Measurements from ENCODE around the gene KIF26B. TPM values are rescaled to one million over a fixed set of nuclear protein-coding genes. Genes with fewer than 3 reads are reported as not detected.

Gene KIF26B
- total RNA-seq, 1 donor from 2014 or later, result 8.8 TPM

DNA sequence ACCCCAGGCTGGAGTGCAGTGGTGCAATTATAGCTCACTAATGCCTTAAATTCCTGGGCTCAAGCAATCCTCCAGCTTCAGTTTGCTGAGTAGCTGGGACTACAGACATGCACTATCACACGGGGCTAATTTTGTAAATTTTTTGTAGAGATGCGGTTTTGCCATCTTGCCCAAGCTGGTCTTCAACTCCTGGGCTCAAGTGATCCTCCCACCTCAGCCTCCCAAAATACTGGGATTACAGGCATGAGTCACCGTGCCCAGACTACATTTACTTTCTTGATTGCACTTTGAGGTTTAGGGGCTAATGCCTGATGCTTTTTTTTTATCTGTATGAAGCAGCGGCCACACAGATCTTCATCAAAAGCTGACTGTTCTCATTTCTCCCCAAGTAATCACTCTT, 124.6 kb downstream of the KIF26B start:
- Mint-ChIP-seq H3K4me1 (ENCODE audit: unreplicated experiment) (no peaks in the 10 kb centered on the region), H3K27me3 (ENCODE audit: unreplicated experiment) (peaks cover 3% of the 10 kb centered on the region), H3K4me3 (ENCODE audit: unreplicated experiment) (no peak overlapping the region), H3K27ac (ENCODE audit: unreplicated experiment) (no peak overlapping the region), H3K9me3 (ENCODE audit: unreplicated experiment) (peaks cover 6% of the 10 kb centered on the region), H3K36me3 (ENCODE audit: unreplicated experiment) (no peaks in the 10 kb centered on the region)
- TF ChIP-seq, protein P1, sequence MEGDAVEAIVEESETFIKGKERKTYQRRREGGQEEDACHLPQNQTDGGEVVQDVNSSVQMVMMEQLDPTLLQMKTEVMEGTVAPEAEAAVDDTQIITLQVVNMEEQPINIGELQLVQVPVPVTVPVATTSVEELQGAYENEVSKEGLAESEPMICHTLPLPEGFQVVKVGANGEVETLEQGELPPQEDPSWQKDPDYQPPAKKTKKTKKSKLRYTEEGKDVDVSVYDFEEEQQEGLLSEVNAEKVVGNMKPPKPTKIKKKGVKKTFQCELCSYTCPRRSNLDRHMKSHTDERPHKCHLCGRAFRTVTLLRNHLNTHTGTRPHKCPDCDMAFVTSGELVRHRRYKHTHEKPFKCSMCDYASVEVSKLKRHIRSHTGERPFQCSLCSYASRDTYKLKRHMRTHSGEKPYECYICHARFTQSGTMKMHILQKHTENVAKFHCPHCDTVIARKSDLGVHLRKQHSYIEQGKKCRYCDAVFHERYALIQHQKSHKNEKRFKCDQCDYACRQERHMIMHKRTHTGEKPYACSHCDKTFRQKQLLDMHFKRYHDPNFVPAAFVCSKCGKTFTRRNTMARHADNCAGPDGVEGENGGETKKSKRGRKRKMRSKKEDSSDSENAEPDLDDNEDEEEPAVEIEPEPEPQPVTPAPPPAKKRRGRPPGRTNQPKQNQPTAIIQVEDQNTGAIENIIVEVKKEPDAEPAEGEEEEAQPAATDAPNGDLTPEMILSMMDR (IDR thresholded peaks at IDR 0.05), result no peak
- no peak for DNase-seq (ENCODE audit: extremely low spot score, unreplicated experiment)

DNA sequence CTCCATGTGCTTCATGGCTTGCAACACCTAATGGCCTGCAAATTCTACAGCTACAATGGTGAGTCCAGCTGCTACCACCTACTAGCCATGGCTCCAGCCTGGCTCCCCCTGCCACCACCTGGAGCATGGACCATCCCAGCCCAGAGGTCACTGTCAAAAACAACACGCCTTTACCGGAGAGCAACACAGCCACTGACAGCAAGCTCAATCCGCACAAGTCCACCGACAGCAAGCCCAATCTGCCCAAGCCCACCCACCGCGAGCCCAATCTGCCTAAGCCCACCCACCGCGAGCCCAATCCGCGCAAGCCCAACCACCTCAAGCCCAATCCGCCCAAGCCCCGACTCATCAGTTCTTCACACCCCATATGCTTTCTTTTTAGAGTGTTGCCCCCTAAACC, 128.2 kb downstream of the KIF26B start:
- DNase-seq (ENCODE audit: extremely low spot score, unreplicated experiment), result no peak
- Mint-ChIP-seq H3K27ac (ENCODE audit: unreplicated experiment) (no peak overlapping the region), H3K36me3 (ENCODE audit: unreplicated experiment) (no peaks in the 10 kb centered on the region), H3K9me3 (ENCODE audit: unreplicated experiment) (peaks cover 6% of the 10 kb centered on the region), H3K4me1 (ENCODE audit: unreplicated experiment) (no peaks in the 10 kb centered on the region), H3K27me3 (ENCODE audit: unreplicated experiment) (no peaks in the 10 kb centered on the region), H3K4me3 (ENCODE audit: unreplicated experiment) (no peak overlapping the region)
- TF ChIP-seq, protein P1 (IDR thresholded peaks at IDR 0.05), result no peak

DNA sequence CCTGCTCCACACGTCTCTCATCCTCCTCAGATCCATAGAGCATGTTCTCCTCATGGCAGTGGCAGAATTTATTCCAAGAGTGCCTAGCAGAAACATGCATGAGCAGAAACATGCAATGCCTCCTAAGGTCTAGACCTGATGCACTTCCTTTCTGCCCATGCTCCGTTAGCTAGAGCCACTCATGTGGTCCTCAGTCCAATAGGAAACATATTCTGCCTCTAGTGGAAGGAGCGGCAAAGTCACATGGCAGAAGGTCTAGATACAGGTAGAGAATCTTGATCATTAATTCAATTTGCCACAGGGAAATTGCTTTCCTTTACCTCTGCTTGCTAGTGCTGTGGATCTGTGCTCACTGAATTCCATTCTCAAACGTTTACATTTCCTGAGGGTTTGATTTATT, 130.4 kb downstream of the KIF26B start:
- Mint-ChIP-seq H3K4me3 (ENCODE audit: unreplicated experiment) (no peak overlapping the region), H3K27ac (ENCODE audit: unreplicated experiment) (no peak overlapping the region), H3K9me3 (ENCODE audit: unreplicated experiment) (peaks cover 6% of the 10 kb centered on the region), H3K27me3 (ENCODE audit: unreplicated experiment) (no peaks in the 10 kb centered on the region), H3K36me3 (ENCODE audit: unreplicated experiment) (no peaks in the 10 kb centered on the region), H3K4me1 (ENCODE audit: unreplicated experiment) (no peaks in the 10 kb centered on the region)
- no peak for DNase-seq (ENCODE audit: extremely low spot score, unreplicated experiment)
- TF ChIP-seq, protein P1 (IDR thresholded peaks at IDR 0.05), result no peak

DNA sequence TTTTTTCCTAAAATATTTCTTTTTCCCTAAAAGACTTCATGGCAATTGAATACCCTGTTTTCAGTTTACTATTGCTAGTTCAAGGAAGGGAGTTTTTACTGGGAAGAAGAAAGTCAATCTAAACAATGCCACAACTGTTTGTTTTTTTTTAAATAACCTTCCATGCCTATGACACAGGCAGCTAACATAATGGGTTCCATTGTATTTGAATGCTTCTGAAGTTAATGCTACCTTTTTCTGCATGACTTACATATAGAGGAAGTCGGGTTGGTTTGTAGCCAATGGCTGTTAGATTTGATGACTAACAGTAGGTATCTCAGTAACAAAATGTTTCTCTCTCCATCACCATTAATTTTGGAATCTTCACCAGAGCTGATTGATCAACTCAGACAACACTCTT, 134.0 kb downstream of the KIF26B start:
- H3K4me3 Mint-ChIP-seq (ENCODE audit: unreplicated experiment), result no peak overlapping the region
- no peak for DNase-seq (ENCODE audit: extremely low spot score, unreplicated experiment)
- no peaks in the 10 kb centered on the region for H3K9me3 Mint-ChIP-seq (ENCODE audit: unreplicated experiment)
- no peaks in the 10 kb centered on the region for H3K27me3 Mint-ChIP-seq (ENCODE audit: unreplicated experiment)
- H3K27ac Mint-ChIP-seq (ENCODE audit: unreplicated experiment), result no peak overlapping the region
- H3K36me3 Mint-ChIP-seq (ENCODE audit: unreplicated experiment), result no peaks in the 10 kb centered on the region
- no peaks in the 10 kb centered on the region for H3K4me1 Mint-ChIP-seq (ENCODE audit: unreplicated experiment)
- TF ChIP-seq, protein P1 (IDR thresholded peaks at IDR 0.05), result no peak

DNA sequence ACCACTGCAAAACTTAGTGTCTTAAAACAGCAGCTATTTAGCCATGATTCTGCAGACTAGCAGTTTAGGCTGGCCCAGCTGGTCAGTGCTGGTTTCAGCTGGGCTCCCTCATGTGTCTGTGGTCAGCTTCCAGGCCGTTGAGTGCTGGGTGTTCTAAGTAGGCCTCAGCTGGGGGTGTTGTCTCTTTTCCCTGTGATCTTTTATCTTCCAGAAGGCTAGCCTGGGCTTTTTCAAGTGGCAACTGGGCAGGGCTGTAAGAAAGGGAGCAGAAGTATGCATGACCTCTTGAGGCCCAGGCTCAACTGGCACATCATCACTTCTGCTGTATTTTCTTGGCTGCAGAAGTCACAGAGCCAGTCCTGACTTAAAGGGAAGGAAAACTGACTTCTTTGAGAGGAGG, 136.1 kb downstream of the KIF26B start:
- Mint-ChIP-seq H3K27me3 (ENCODE audit: unreplicated experiment) (no peaks in the 10 kb centered on the region), H3K4me1 (ENCODE audit: unreplicated experiment) (no peaks in the 10 kb centered on the region), H3K9me3 (ENCODE audit: unreplicated experiment) (no peaks in the 10 kb centered on the region), H3K27ac (ENCODE audit: unreplicated experiment) (no peak overlapping the region), H3K36me3 (ENCODE audit: unreplicated experiment) (no peaks in the 10 kb centered on the region), H3K4me3 (ENCODE audit: unreplicated experiment) (no peak overlapping the region)
- DNase-seq (ENCODE audit: extremely low spot score, unreplicated experiment), result no peak
- TF ChIP-seq, protein P1 (IDR thresholded peaks at IDR 0.05), result no peak

Data from osteocyte (in vitro differentiated cells).